ENCODE data around the gene OR5L2. TPM values are rescaled to one million over a fixed set of nuclear protein-coding genes. Genes with fewer than 3 reads are reported as not detected.
"Not testable (repeated sequence)": the region's sequence is repeated elsewhere in the genome, so short reads cannot be mapped to it uniquely, and the experiment has no call there.

The OR5L2 gene
- polyA plus RNA-seq, 1 donor, result not detected

DNA sequence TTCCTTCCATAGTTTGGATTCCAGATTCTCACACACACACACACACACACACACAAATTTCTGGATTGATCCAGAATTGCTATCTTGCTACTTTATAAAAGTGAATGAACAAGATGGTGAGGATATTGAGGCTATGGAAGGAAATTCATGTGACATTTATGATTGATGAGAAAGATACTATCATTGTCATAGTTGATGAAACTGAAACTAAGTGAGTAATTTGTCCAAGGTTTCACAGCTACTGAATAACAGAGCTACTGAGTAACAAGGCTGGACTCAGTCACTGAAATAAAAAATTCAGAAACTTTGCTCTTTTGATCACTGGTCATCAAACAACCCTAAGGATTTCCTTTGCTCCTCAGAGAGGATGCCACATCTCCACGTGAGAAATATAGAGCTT, 27.7 kb downstream of the OR5L2 start:
- H3K4me3 ChIP-seq (ENCODE audit: low read length), result no peak overlapping the region
- H3K36me3 ChIP-seq (ENCODE audit: control insufficient read depth, insufficient read depth, low read length), result no peaks in the 10 kb centered on the region
- WGBS (ENCODE audit: insufficient coverage, low lambda C conversion rate), result no CpG with 5 or more reads among the region's 1 CpG
- no peaks in the 10 kb centered on the region for H3K27me3 ChIP-seq (ENCODE audit: control insufficient read depth, insufficient read depth, low read length)
- H3K27ac ChIP-seq (ENCODE audit: low read length), result no peak overlapping the region
- DNase-seq, result no peak
- no peaks in the 10 kb centered on the region for H3K9me3 ChIP-seq (ENCODE audit: control insufficient read depth, low read depth, low read length)
- H3K4me1 ChIP-seq (ENCODE audit: control insufficient read depth, insufficient read depth, low read length), result no peaks in the 10 kb centered on the region

DNA sequence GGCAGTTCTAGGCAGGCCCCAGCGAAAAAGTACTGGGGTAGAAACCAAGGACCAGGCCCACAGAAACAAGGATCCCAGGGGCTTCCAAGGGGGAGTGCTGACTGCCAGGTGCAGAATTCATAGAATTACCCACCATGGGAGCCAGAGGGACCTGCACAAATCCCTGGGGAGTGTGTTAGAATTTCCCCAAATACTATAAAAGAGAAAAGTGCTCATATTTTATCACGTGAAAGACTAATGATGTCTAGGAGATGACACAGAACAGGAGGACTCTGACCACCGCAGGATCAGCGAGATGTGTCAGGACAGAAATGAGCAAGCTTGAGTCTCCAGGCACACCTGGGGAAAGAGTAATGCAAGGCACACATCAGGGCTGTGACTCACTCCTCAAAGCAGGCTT, 40.3 kb downstream of the OR5L2 start:
- not testable (repeated sequence) for H3K36me3 ChIP-seq (ENCODE audit: control insufficient read depth, insufficient read depth, low read length); DNase-seq; H3K27me3 ChIP-seq (ENCODE audit: control insufficient read depth, insufficient read depth, low read length); H3K4me1 ChIP-seq (ENCODE audit: control insufficient read depth, insufficient read depth, low read length); H3K27ac ChIP-seq (ENCODE audit: low read length); H3K9me3 ChIP-seq (ENCODE audit: control insufficient read depth, low read depth, low read length); H3K4me3 ChIP-seq (ENCODE audit: low read length)
- WGBS (ENCODE audit: insufficient coverage, low lambda C conversion rate), result 80% methylated on average over 1 of the region's 4 CpGs

DNA sequence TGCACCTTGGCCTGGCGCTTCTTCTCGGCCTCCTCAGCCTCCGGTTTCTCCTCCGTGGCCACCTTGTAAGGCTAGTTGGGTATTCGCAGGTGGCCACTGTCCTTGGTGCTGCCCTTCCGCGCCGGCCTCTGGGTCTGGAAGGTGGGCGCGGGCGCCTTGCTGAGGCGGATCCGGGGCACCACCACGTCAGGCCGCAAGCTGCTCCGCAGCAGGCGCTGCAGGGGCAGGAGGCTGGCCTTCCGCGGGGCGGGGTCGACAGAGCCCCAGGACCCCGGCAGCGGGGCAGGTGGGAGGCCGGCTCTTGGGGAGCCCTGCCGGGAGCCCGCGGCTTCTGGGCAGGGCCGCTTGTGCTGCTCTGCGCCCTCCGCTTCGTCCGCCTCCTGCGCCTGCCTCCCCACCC, 45.7 kb downstream of the OR5L2 start:
- not testable (repeated sequence) for H3K4me1 ChIP-seq (ENCODE audit: control insufficient read depth, insufficient read depth, low read length); DNase-seq; H3K27ac ChIP-seq (ENCODE audit: low read length); H3K27me3 ChIP-seq (ENCODE audit: control insufficient read depth, insufficient read depth, low read length); H3K36me3 ChIP-seq (ENCODE audit: control insufficient read depth, insufficient read depth, low read length); H3K4me3 ChIP-seq (ENCODE audit: low read length)
- WGBS (ENCODE audit: insufficient coverage, low lambda C conversion rate), result no CpG with 5 or more reads among the region's 33 CpGs
- peaks cover 11% of the 10 kb centered on the region for H3K9me3 ChIP-seq (ENCODE audit: control insufficient read depth, low read depth, low read length)

DNA sequence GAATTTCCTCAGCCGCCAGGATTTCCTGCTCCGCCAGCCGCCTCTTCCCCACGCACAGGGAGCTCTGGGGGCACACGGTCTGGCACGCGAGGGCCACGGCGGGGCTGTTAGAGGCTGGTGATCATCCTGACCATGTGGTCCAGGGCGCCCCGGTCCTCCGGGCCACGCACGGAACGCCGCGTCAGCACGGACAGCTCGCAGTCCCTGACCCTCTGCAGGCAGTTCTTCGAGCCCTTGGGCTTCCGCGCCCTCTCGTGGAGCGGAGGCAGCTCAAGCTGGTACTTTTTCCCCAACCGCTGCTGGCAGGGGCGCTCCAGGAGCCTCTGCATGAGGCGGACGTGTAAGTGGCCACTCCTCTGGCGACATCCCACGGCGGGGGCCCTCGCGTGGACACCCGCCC, 46.1 kb downstream of the OR5L2 start:
- H3K9me3 ChIP-seq (ENCODE audit: control insufficient read depth, low read depth, low read length), result peaks cover 11% of the 10 kb centered on the region
- H3K27ac ChIP-seq (ENCODE audit: low read length); H3K36me3 ChIP-seq (ENCODE audit: control insufficient read depth, insufficient read depth, low read length); DNase-seq; H3K4me1 ChIP-seq (ENCODE audit: control insufficient read depth, insufficient read depth, low read length); H3K27me3 ChIP-seq (ENCODE audit: control insufficient read depth, insufficient read depth, low read length); H3K4me3 ChIP-seq (ENCODE audit: low read length): not testable (repeated sequence)
- no CpG with 5 or more reads among the region's 34 CpGs for WGBS (ENCODE audit: insufficient coverage, low lambda C conversion rate)

Other genes with a start within 250 kb of the OR5L2 start
- gene OR4C11, start 219.6 kb upstream of the OR5L2 start, polyA plus RNA-seq, result not detected
- not detected for gene OR4P4, start 192.1 kb upstream of the OR5L2 start, polyA plus RNA-seq
- not detected for gene OR4S2, start 178.9 kb upstream of the OR5L2 start, polyA plus RNA-seq
- gene OR4C6, start 165.0 kb upstream of the OR5L2 start, polyA plus RNA-seq, result not detected
- gene OR5D13, start 53.8 kb upstream of the OR5L2 start, polyA plus RNA-seq, result not detected
- not detected for gene OR5D14, start 31.7 kb upstream of the OR5L2 start, polyA plus RNA-seq
- not detected for gene OR5L1, start 15.9 kb upstream of the OR5L2 start, polyA plus RNA-seq
- not detected for gene OR5D18, start 7.6 kb upstream of the OR5L2 start, polyA plus RNA-seq
- not detected for gene OR5D16, start 11.5 kb downstream of the OR5L2 start, polyA plus RNA-seq
- not detected for gene TRIM51, start 56.1 kb downstream of the OR5L2 start, polyA plus RNA-seq
- gene OR5W2, start 87.4 kb downstream of the OR5L2 start, polyA plus RNA-seq, result not detected
- not detected for gene OR5I1, start 109.2 kb downstream of the OR5L2 start, polyA plus RNA-seq
- not detected for gene OR10AG1, start 142.7 kb downstream of the OR5L2 start, polyA plus RNA-seq
- not detected for gene OR5F1, start 167.4 kb downstream of the OR5L2 start, polyA plus RNA-seq
- gene OR5AS1, start 200.4 kb downstream of the OR5L2 start, polyA plus RNA-seq, result not detected